Nephron (organoid): ENCODE results near the gene TLX2.

Experiments used
- H3K27ac Mint-ChIP-seq, 3 experiments: 2 replicates each; pipeline ENCODE4 v1.8.0; 2020; ENCODE audit warnings: mixed read lengths in 3 of 3, mild to moderate bottlenecking in 2 of 3, moderate library complexity in 1 of 3
- H3K27me3 Mint-ChIP-seq: 2 replicates; pipeline ENCODE4 v1.8.0; 2021; ENCODE audit warnings: low read depth, mild to moderate bottlenecking, moderate library complexity, mixed read lengths
- H3K36me3 Mint-ChIP-seq: 2 replicates; pipeline ENCODE4 v1.8.0; 2020; ENCODE audit warnings: low read depth, mixed read lengths
- H3K4me1 Mint-ChIP-seq: 2 replicates; pipeline ENCODE4 v1.8.0; 2020; ENCODE audit warnings: mixed read lengths
- H3K4me3 Mint-ChIP-seq, 3 experiments: 2 replicates each; pipeline ENCODE4 v1.8.0; 2020; ENCODE audit warnings: mild to moderate bottlenecking in 3 of 3, mixed read lengths in 3 of 3, moderate library complexity in 2 of 3
- H3K9me3 Mint-ChIP-seq: 2 replicates; pipeline ENCODE4 v1.8.0; 2020; ENCODE audit warnings: mixed read lengths
- CTCF ChIP-seq, 3 experiments: fragments of 200-600 bp; sonication (generic); IDR thresholded peaks; one replicate each; pipeline ENCODE4 v1.5.0; 2021; ENCODE audit warnings: antibody characterized with exemption in 3 of 3; ENCODE audit not compliant: unreplicated experiment in 3 of 3

The TLX2 gene

GRCh38 chr2:74566754-74567085 is 52.5 kb downstream of the TLX2 start:
- Mint-ChIP-seq H3K27ac (no peak overlapping the region), H3K36me3 (no peaks in the 10 kb centered on the region), H3K9me3 (no peaks in the 10 kb centered on the region), H3K4me1 (no peaks in the 10 kb centered on the region), H3K4me3 (no peak overlapping the region), H3K27me3 (peaks cover 46% of the 10 kb centered on the region)
- no peak for TF ChIP-seq CTCF (IDR thresholded peaks at IDR 0.05; ENCODE audit: unreplicated experiment in 3 of 3)
